H9 (cell line): ENCODE results near the gene HOXB6. TPM values are rescaled to one million over a fixed set of nuclear protein-coding genes. Genes with fewer than 3 reads are reported as not detected.

ENCODE experiments used
- DNase-seq: peaks from one replicate; pipeline ENCODE4 v3.0.0-alpha.2; 2017
- H2AFZ ChIP-seq: one replicate; pipeline ENCODE4 v1.6.1; 2013; ENCODE audit warnings: mild to moderate bottlenecking, low read length, control low read depth, moderate library complexity
- H2AK5ac ChIP-seq: 2 replicates; pipeline ENCODE4 v1.6.1; 2013; ENCODE audit warnings: low read length, control low read depth, mixed read lengths; ENCODE audit not compliant: insufficient read length
- H2BK120ac ChIP-seq: one replicate; pipeline ENCODE4 v1.6.1; 2013; ENCODE audit warnings: low read depth, mild to moderate bottlenecking, low read length, control low read depth, inconsistent platforms; ENCODE audit not compliant: poor library complexity, severe bottlenecking
- H2BK12ac ChIP-seq: 2 replicates; pipeline ENCODE4 v1.6.1; 2013; ENCODE audit warnings: low read length, control low read depth, mixed read lengths, low read depth; ENCODE audit not compliant: insufficient read length
- H2BK15ac ChIP-seq: 2 replicates; pipeline ENCODE4 v1.6.1; 2013; ENCODE audit warnings: low read depth, low read length, control low read depth
- H2BK20ac ChIP-seq: one replicate; pipeline ENCODE4 v1.6.1; 2013; ENCODE audit warnings: low read depth, mild to moderate bottlenecking, low read length, control low read depth, inconsistent platforms; ENCODE audit not compliant: poor library complexity, severe bottlenecking
- H2BK5ac ChIP-seq: 2 replicates; pipeline ENCODE4 v1.6.1; 2013; ENCODE audit warnings: low read length, control low read depth, mixed read lengths; ENCODE audit not compliant: insufficient read length
- H3K14ac ChIP-seq: 2 replicates; pipeline ENCODE4 v1.6.1; 2013; ENCODE audit warnings: low read length, control low read depth; ENCODE audit not compliant: insufficient read depth
- H3K18ac ChIP-seq: 2 replicates; pipeline ENCODE4 v1.6.1; 2013; ENCODE audit warnings: low read depth, mild to moderate bottlenecking, mixed read lengths, low read length, control low read depth; ENCODE audit not compliant: insufficient read length
- H3K23ac ChIP-seq: 2 replicates; pipeline ENCODE4 v1.6.1; 2013; ENCODE audit warnings: low read length, control low read depth, mixed read lengths, low read depth; ENCODE audit not compliant: insufficient read length
- H3K23me2 ChIP-seq: 2 replicates; pipeline ENCODE4 v1.6.1; 2013; ENCODE audit warnings: low read depth, mild to moderate bottlenecking, mixed read lengths, low read length, control low read depth; ENCODE audit not compliant: insufficient read length, poor library complexity, severe bottlenecking
- H3K27ac ChIP-seq: 2 replicates; pipeline ENCODE4 v1.5.1; 2013; ENCODE audit warnings: low read length, control low read depth, mixed read lengths, low read depth; ENCODE audit not compliant: insufficient read length
- H3K27me3 ChIP-seq: 2 replicates; pipeline ENCODE4 v1.6.1; 2013; ENCODE audit warnings: low read length, control low read depth, inconsistent platforms; ENCODE audit not compliant: insufficient read depth
- H3K4ac ChIP-seq: 2 replicates; pipeline ENCODE4 v1.6.1; 2013; ENCODE audit warnings: low read depth, mild to moderate bottlenecking, control low read depth, inconsistent platforms, low read length, moderate library complexity
- H3K4me1 ChIP-seq: 2 replicates; pipeline ENCODE4 v1.6.1; 2013; ENCODE audit warnings: low read length, control low read depth, inconsistent platforms; ENCODE audit not compliant: insufficient read depth
- H3K4me2 ChIP-seq: 2 replicates; pipeline ENCODE4 v1.6.1; 2013; ENCODE audit warnings: low read length, control low read depth, mixed read lengths; ENCODE audit not compliant: insufficient read length, insufficient read depth
- H3K56ac ChIP-seq: 2 replicates; pipeline ENCODE4 v1.6.1; 2013; ENCODE audit warnings: low read depth, mild to moderate bottlenecking, mixed read lengths, low read length, control low read depth; ENCODE audit not compliant: insufficient read length
- H3K79me1 ChIP-seq: 2 replicates; pipeline ENCODE4 v1.6.1; 2013; ENCODE audit warnings: low read depth, mild to moderate bottlenecking, moderate library complexity, low read length, control low read depth, inconsistent platforms; ENCODE audit not compliant: insufficient read depth, poor library complexity, severe bottlenecking
- H3K79me2 ChIP-seq: 2 replicates; pipeline ENCODE4 v1.6.1; 2013; ENCODE audit warnings: low read length, control low read depth, inconsistent platforms; ENCODE audit not compliant: insufficient read depth
- H3K9ac ChIP-seq: 2 replicates; pipeline ENCODE4 v1.6.1; 2013; ENCODE audit warnings: low read length, control low read depth, mixed read lengths; ENCODE audit not compliant: insufficient read length; ENCODE audit errors: extremely low read depth
- H3K9me3 ChIP-seq: one replicate; pipeline ENCODE4 v1.6.1; 2013; ENCODE audit warnings: low read depth, low read length, inconsistent platforms; ENCODE audit not compliant: control insufficient read depth
- H3T11ph ChIP-seq: one replicate; pipeline ENCODE4 v1.6.1; 2013; ENCODE audit warnings: mild to moderate bottlenecking, low read length, control low read depth, inconsistent platforms
- H4K20me1 ChIP-seq: one replicate; pipeline ENCODE4 v1.6.1; 2013; ENCODE audit not compliant: control insufficient read depth, insufficient read length, insufficient read depth
- H4K5ac ChIP-seq: 2 replicates; pipeline ENCODE4 v1.6.1; 2013; ENCODE audit warnings: low read depth, mild to moderate bottlenecking, mixed read lengths, low read length, control low read depth; ENCODE audit not compliant: insufficient read length
- H4K8ac ChIP-seq: replicated peaks from 2 replicates; pipeline ENCODE4 v1.6.1; 2013; ENCODE audit warnings: low read length, control low read depth, mixed read lengths, low read depth; ENCODE audit not compliant: insufficient read length
- H4K91ac ChIP-seq: 2 replicates; pipeline ENCODE4 v1.6.1; 2013; ENCODE audit warnings: low read depth, mild to moderate bottlenecking, moderate library complexity, mixed read lengths, low read length, control low read depth; ENCODE audit not compliant: insufficient read length
- H3K27ac Mint-ChIP-seq, 3 experiments: 2 replicates in 2 of 3; 3 replicates in 1 of 3; pipeline ENCODE4 v1.8.0; 2020 to 2021; ENCODE audit warnings: mixed read lengths in 3 of 3, mild to moderate bottlenecking in 1 of 3, moderate library complexity in 1 of 3
- H3K27me3 Mint-ChIP-seq: 2 replicates; pipeline ENCODE4 v1.8.0; 2021; ENCODE audit warnings: low read depth, mild to moderate bottlenecking, moderate library complexity, mixed read lengths
- H3K36me3 Mint-ChIP-seq, 3 experiments: 2 replicates in 2 of 3; 3 replicates in 1 of 3; pipeline ENCODE4 v1.8.0; 2020 to 2021; ENCODE audit warnings: low read depth in 3 of 3, mixed read lengths in 3 of 3; ENCODE audit not compliant: insufficient read depth in 1 of 3
- H3K4me1 Mint-ChIP-seq, 2 experiments: 2 replicates each; pipeline ENCODE4 v1.8.0; 2020; ENCODE audit warnings: mixed read lengths in 2 of 2
- H3K4me3 Mint-ChIP-seq, 2 experiments: 2 replicates in 1 of 2; 3 replicates in 1 of 2; pipeline ENCODE4 v1.8.0; 2020 to 2021; ENCODE audit warnings: mild to moderate bottlenecking in 2 of 2, mixed read lengths in 2 of 2, moderate library complexity in 1 of 2
- H3K9me3 Mint-ChIP-seq, 2 experiments: 2 replicates in 1 of 2; 3 replicates in 1 of 2; pipeline ENCODE4 v1.8.0; 2020; ENCODE audit warnings: mild to moderate bottlenecking in 2 of 2, mixed read lengths in 2 of 2, moderate library complexity in 1 of 2
- WGBS: extraction: QIAGEN DNeasy Blood & Tissue Kit; methylation state at CpG from one replicate; pipeline ENCODE4 v1.1.7; 2013; ENCODE audit warnings: missing lambda C conversion rate, low lambda C conversion rate, mixed read lengths; ENCODE audit not compliant: insufficient read length; ENCODE audit errors: extremely low coverage; 5-methylcytosine and 5-hydroxymethylcytosine counted together
- total RNA-seq: library from RNA; stranded (reverse); gene quantifications from 2 replicates; pipeline ENCODE4 v1.2.1, GENCODE V29; 2021
- TF ChIP-seq, protein P1 (sequence below): fragments of 200-600 bp; sonication (generic); conservative IDR thresholded peaks from 3 replicates; pipeline ENCODE4 v1.8.0; 2021; ENCODE audit warnings: antibody characterized with exemption, mild to moderate bottlenecking

HOXB6 gene
- total RNA-seq, 1 experiment from 2014 or later: not detected

DNA sequence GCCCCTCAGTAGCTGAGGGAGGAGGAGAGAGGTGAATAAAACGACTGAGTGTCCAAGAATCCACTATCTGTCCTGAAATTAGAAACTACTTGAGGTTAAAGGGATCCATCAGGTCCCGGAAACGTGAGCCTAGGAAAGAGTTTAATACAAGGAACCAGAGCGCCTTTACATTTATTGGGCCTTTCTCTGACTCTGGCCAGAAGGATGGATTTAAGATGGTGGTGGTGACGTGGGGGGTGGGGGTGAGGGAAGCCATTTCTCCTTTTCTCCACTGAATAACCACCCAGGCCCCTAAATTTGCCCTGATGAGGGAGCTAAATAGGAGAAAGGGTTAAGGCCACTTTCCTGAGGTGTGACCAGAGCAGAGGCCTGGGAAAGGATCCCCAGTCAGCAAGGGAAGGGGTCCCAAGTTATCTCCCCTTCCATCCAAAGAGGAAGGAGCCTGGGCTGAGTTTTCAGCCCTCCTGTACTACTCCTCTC lies 22.4 kb upstream of the HOXB6 start:
- Histone ChIP-seq H4K20me1 (no peaks in the 10 kb centered on the region), H3K27ac (no peak overlapping the region)
- TF ChIP-seq, protein P1, sequence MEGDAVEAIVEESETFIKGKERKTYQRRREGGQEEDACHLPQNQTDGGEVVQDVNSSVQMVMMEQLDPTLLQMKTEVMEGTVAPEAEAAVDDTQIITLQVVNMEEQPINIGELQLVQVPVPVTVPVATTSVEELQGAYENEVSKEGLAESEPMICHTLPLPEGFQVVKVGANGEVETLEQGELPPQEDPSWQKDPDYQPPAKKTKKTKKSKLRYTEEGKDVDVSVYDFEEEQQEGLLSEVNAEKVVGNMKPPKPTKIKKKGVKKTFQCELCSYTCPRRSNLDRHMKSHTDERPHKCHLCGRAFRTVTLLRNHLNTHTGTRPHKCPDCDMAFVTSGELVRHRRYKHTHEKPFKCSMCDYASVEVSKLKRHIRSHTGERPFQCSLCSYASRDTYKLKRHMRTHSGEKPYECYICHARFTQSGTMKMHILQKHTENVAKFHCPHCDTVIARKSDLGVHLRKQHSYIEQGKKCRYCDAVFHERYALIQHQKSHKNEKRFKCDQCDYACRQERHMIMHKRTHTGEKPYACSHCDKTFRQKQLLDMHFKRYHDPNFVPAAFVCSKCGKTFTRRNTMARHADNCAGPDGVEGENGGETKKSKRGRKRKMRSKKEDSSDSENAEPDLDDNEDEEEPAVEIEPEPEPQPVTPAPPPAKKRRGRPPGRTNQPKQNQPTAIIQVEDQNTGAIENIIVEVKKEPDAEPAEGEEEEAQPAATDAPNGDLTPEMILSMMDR: no peak

More for the DNA sequence above, 22.4 kb upstream of the HOXB6 start:
- Mint-ChIP-seq H3K36me3 (peaks cover 0 to 2% (median 0%) of the 10 kb centered on the region in 3 experiments; a peak in 1 of 7 replicates), H3K4me1 (peaks cover 7 to 12% of the 10 kb centered on the region in 2 experiments), H3K27me3 (peaks cover 100% of the 10 kb centered on the region), H3K4me3 (no peak overlapping the region; a peak in 1 of 5 replicates), H3K9me3 (peaks cover 0 to 14% of the 10 kb centered on the region in 2 experiments; a peak in 4 of 5 replicates), H3K27ac (no peak overlapping the region)
- H2BK20ac ChIP-seq: no peak overlapping the region
- peaks cover 99% of the 10 kb centered on the region for H3K27me3 ChIP-seq
- no peak overlapping the region for H3T11ph ChIP-seq
- H3K79me2 ChIP-seq: no peaks in the 10 kb centered on the region
- WGBS: no CpG with 5 or more reads among the region's 5 CpGs
- H4K5ac ChIP-seq: no peak overlapping the region
- H2BK5ac ChIP-seq: no peak overlapping the region
- no peak overlapping the region for H2BK120ac ChIP-seq
- no peak overlapping the region for H3K4me2 ChIP-seq
- no peak overlapping the region for H3K23ac ChIP-seq
- peaks cover 5% of the 10 kb centered on the region for H3K23me2 ChIP-seq
- H3K14ac ChIP-seq: no peak overlapping the region
- H2AK5ac ChIP-seq: no peak overlapping the region
- no peaks in the 10 kb centered on the region; the same call in none of the 2 replicates for H3K4me1 ChIP-seq
- no peak overlapping the region for H2BK12ac ChIP-seq
- no peak overlapping the region for H3K4ac ChIP-seq
- DNase-seq: no peak
- H2AFZ ChIP-seq: no peak overlapping the region
- no peaks in the 10 kb centered on the region for H3K9me3 ChIP-seq
- H3K79me1 ChIP-seq: no peaks in the 10 kb centered on the region
- no peak overlapping the region for H3K56ac ChIP-seq
- H2BK15ac ChIP-seq: no peak overlapping the region
- no peak overlapping the region for H4K8ac ChIP-seq
- no peak overlapping the region for H3K18ac ChIP-seq
- no peak overlapping the region for H4K91ac ChIP-seq
- no peak overlapping the region for H3K9ac ChIP-seq
